Glomerular visceral epithelial cell (primary cell): ENCODE data around the gene AASDH.

ENCODE experiments used
- DNase-seq: peaks from one replicate; pipeline ENCODE4 v3.0.0-alpha.2; 2016; ENCODE audit errors: extremely low spot score

The AASDH gene

GRCh38 chr4:56315543-56315942 lies 71.7 kb downstream of the AASDH start:
- DNase-seq: no peak

DNA sequence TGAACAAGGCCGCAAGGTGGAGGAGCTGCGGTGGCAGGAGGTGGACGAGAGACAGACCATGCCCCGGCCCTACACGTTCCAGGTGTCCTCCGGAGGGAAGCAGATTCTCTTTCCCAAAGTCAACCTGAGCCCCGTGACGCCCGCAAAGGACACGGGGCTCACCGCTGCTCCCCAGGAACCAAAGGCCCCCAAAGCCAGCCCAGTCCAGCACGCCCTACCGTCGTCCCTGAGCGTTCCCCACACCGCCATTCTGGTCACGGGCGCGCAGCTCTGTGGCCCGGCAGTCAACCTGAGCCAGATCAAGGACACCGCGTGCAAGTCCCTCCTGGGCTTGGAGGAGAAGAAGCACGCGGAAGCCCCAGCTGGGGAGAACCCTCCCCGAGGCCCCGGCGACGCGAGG lies 72.2 kb downstream of the AASDH start:
- no peak for DNase-seq

DNA sequence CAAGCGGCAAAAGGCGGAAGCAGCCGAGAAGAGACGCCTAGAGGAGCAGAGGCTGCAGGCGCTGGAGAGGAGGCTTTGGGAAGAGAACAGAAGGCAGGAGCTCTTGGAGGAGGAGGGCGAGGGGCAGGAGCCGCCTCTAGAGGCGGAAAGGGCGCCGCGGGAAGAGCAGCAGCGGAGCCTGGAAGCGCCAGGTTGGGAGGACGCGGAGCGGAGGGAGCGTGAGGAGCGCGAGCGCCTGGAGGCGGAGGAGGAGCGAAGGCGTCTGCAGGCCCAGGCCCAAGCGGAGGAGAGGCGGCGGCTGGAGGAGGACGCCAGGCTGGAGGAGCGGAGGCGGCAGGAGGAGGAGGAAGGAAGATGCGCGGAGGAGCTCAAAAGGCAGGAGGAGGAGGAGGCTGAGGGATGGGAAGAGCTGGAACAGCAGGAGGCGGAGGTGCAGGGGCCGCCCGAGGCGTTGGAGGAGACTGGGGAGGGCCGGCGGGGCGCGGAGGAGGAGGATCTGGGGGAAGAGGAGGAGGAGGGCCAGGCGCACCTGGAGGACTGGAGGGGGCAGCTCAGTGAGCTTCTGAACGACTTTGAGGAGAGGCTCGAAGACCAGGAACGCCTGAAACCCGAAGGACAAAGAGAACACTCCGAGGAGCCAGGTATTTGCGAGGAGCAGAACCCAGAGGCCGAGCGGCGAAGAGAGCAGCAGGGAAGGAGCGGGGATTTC lies 72.9 kb downstream of the AASDH start:
- DNase-seq: no peak

GRCh38 chr4:56313132-56313531 lies 74.2 kb downstream of the AASDH start:
- no peak for DNase-seq

GRCh38 chr4:56311299-56311975 lies 75.9 kb downstream of the AASDH start:
- no peak for DNase-seq

DNA sequence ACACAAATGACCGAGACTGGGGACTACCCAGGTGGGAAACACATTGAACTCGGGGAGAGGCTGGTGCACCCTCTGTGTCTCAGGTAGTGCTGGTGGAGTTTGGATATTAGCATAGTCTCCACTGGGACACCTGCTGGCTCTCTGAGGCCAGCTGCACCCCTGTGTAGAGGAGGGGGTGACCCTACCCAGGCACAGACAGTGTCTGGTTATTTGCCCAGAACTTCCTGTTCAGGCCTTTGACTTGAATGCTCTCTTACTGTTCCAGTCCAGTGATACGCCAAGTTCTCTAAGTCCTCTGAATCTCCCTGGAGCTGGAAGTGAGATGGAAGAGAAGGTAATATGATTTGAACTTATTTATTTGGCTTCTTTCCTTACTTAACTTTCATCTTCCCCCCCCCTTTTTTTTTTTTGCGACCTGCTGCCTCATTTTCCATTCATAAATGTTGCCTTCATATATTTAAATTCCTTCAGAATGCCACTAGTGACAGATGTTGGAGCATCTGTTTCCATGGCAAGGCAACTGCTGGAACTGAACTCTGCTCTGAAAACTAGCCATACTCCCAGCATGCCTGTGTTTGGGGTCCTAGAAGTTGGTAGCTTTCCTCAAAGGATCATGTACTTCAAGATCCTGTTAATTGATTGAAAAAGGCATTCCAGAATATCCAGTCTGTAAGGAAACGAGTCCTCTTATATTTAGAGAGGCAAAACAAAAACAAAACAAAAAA lies 76.7 kb downstream of the AASDH start:
- DNase-seq: no peak

DNA sequence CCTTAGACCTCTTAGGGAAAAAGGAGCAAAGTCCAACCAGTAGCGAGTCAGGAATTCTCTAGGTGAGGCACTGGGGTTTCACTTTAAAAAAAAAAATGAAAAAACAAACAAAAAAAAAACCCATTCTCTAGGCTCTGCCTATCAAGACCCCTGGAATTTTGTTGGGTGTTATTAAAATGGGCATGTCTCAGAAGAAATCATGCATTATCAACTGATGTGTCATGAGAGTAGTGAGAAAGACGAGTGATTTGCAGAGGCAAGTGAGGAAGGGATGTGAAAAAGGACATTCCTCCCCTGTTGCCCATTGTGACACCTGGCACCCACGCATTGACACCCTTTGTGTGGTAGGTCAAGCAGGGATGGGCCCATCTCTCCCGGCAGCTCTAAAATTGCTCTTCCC lies 78.9 kb downstream of the AASDH start:
- DNase-seq: no peak

DNA sequence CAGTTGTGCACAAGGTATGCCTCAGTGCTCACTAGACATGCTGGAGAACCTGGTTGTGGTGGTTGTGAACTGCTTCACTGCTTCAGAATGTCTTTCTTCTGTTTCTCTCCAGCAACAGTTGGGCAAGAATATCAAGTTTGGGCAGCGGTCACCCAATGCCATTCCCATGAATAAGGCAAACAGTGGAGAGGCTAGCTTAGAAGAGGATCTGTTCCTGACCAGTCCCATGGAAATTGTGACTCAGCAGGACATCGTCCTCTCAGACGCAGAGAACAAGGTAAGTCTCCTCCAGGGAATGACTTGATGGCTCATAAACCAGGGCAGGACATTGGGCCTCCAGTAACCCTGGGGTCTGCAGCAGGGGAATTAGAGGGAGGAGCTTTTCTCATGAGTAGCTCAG lies 79.9 kb downstream of the AASDH start:
- peak; percentile 89 for DNase-seq

- DNase-seq: no peak
Measured at GRCh38 chr4:56305390-56305789, 81.9 kb downstream of the AASDH start.

DNA sequence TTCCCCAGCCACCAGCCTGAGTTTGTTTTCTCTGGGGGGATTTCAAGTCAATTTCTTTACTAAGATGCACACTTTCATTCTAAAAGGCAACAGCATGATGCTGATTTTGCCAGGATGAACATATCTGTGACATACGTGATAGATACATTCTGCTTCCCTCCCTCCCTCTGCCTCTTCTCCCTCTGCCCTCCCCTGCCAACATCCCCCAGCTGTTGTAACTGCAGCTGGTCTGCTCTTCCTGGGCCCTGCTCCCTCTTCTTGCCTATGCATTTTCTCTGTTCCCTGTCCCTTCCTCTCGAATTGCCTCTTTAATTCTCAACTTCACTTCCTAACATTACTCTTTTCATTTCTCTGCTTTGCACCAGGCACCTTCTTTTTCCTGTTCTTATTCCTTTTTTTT lies 83.4 kb downstream of the AASDH start:
- no peak for DNase-seq

DNA sequence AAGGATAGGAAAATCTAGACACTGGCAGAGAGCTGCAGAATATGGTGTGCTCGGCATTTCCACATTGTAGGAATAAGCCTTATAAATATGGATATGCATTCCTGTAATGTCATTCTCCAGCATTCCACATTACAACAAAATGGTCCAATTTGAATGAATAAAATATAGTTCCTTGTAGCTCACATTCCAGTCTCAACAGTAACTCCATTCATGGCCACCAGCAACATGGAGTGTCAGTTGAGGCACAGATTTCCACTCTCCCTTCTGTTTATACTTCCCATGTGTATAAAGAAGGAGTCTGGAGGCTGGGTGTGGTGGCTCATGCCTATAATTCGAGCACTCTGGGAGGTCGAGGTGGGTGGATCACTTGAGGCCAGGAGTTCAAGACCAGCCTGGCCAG lies 84.5 kb downstream of the AASDH start:
- no peak for DNase-seq

DNA sequence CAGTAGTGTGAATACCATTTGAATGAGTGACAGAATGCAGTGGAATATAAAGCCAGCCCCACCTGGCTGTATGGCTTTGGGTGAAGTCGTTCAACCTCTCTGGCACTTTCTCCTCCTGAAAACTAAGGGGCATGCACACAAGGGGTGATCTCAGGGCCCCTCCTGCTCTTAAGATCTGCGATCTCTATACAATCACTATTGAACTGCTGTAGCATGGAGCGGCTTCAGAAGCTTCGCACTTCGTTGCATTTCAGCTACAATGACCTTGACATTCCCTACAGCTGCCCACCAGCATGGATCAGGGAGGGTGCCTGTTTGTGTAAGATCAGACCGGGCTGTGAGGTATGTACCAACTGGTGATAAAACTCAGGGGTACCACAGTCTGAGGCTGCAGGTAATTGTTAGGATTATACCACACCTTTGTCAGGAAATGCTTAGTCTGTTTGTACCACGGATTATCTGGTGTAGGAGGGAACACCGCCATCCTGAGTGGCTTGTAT lies 85.2 kb downstream of the AASDH start:
- DNase-seq: no peak

DNA sequence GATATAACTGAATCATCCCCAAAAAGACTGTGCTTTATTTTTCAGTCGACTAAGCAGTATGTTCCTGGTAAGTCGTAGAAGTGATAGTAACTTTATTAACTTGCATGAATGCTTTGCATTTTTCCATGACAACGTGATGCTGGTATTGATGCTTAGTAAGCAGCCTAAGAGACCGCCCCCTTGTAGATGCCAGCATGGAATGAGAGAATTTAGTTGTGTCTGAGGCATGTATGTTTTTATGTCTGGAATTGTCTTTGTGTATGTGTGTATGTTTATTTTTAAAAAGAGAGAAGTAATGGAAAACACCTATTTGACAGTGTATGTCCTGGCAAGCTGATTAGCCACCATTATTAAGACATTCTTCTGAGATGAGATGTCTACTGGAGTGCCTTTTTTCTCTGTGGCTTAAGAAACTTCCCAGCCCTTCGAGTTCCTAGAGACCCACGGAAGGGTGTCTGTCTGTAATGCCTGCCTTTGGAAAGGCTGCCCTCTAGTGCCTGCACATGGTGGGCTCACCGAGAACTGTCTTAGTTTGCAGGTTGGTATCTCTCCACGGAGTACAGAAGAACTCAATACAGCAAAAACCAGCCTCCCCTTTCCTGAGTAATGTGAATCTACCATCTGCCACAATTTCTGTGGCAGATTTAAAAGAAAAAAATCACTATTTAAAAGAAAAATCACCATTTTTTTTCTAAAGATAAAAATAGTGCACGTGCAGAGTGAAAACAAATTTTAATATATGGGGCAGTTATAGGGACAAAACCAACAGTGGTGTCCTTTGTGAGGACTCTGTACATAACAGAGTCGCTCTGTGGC lies 85.9 kb downstream of the AASDH start:
- peak; percentile 85 for DNase-seq

GRCh38 chr4:56298236-56298635 lies 89.1 kb downstream of the AASDH start:
- DNase-seq: no peak

DNA sequence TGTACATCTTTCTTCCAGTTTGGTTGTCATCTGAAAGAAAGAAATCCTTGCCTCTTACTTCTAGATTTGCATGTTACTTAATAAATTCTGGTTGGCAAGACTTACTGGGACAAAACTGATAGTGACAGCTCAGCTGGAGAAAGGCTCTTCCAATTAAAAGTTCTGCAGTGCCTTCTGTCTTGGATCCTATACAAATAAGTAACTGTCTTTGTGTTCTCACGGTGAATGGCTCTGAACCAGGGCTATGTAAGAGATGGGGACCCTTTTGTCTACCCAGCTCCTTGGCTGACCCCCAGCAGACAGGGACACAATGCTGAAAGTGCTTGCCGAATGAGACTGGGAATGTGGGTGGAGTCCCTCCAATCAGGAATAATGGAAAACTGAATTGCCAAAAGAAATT lies 89.5 kb downstream of the AASDH start:
- no peak for DNase-seq

DNA sequence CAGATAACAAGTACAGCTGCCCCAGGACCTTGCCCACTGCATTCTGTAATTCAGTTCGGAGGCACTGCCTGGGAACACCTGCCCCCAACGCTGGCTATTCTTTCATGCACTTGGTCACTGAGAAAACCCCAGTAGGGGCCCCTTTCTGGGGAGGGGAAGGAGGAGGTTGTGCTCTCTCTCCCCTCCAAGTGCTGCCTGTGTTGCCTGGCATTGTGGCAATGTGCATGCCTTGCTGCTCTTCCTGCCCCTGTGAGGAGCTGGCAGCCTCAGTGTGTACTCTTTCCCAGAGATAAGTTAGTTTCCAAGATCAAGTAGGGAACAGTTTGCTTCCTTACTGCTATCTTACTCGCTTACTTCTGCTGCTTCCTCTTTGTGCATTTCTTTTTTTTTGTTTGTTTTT lies 90.8 kb downstream of the AASDH start:
- no peak for DNase-seq

DNA sequence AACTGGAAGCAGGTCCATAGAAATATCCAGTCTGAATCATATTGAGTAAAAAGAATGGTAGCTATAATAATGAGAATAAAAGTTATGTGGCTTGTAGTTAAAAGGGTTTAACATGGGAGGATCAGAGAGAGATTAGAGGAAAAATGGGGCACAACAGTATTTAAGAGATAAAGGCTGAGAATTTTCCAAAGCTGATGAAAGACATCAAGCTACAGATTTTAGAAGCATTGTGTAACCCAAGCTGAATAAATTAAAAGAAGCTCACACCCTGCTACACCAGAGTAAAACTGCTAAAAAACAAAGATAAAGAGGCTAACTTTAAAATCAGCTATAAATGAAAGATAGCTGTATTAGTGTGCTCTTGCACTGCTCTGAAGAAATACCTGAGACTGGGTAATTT lies 94.2 kb downstream of the AASDH start:
- no peak for DNase-seq

DNA sequence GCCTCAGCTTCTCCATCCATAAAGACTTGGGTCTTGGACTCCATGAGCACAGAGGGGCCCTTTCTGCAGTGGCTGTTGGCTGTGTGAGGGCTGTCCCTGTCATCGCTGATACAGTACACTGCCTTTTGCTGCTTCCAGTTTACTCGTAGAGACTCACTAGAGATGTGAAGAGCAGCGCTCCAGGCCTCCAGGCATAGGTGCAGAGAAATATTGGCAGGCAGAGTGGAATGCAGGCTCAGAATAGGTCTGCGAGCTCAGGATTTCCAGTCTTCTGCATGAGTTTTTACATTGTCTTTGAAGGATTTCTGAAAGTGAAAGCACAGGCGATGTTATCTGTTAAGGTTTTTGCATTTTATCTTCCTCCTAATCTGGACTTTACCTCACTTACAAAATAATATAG lies 97.4 kb downstream of the AASDH start:
- no peak for DNase-seq

- no peak for DNase-seq
Measured at GRCh38 chr4:56288663-56289062, 98.6 kb downstream of the AASDH start.
